ENCODE results near the gene TICAM2. TPM values are rescaled to one million over a fixed set of nuclear protein-coding genes. Genes with fewer than 3 reads are reported as not detected.

Gene TICAM2
- total RNA-seq, 3 donors from 2014 or later, result 0.98 to 1.6 (median 1.5) TPM

GRCh38 chr5:115565233-115565632, 37.0 kb downstream of the TICAM2 start:
- Histone ChIP-seq H3K4me3 (no peak overlapping the region), H3K4me1 (no peaks in the 10 kb centered on the region), H3K27me3 (no peaks in the 10 kb centered on the region), H3K9me3 (no peaks in the 10 kb centered on the region), H3K36me3 (no peaks in the 10 kb centered on the region), H3K27ac (no peak overlapping the region)
- TF ChIP-seq POLR2AphosphoS5 (IDR thresholded peaks at IDR 0.05), result no peak
- no peak for TF ChIP-seq POLR2A (IDR thresholded peaks at IDR 0.05)
- TF ChIP-seq CTCF (IDR thresholded peaks at IDR 0.05), result no peak
- DNase-seq (ENCODE audit: low spot score in 2 of 2), result no peak
- intact Hi-C loops (cut with DNase I; ENCODE audit: low total_unique reads), result no loop called here

DNA sequence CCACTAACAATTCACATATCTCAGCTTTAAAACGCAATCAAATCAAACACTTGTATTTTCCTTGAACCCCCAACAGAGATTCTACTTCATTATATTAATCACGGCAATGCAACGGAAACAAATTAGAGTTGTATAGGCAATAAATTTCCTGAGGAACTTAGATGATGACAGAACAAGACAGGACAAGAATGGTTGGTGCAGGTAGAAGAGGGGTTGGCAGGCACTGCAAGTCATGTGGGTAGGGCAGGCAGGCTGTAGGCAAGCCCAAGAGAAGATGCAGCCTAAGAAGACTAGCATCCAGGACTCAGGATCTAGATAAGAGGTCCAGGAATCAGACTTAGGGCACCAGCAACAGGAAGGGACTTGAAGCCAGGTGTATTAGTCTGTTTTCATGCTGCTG, 41.1 kb downstream of the TICAM2 start:
- Histone ChIP-seq H3K9me3 (no peaks in the 10 kb centered on the region), H3K4me3 (no peak overlapping the region), H3K4me1 (no peaks in the 10 kb centered on the region), H3K27ac (no peak overlapping the region), H3K36me3 (no peaks in the 10 kb centered on the region), H3K27me3 (no peaks in the 10 kb centered on the region)
- DNase-seq (ENCODE audit: low spot score in 2 of 2), result no peak
- TF ChIP-seq POLR2AphosphoS5 (IDR thresholded peaks at IDR 0.05) (no peak), POLR2A (IDR thresholded peaks at IDR 0.05) (no peak), CTCF (IDR thresholded peaks at IDR 0.05) (no peak)
- intact Hi-C loops (cut with DNase I; ENCODE audit: low total_unique reads), result no loop called here

- Histone ChIP-seq H3K36me3 (no peaks in the 10 kb centered on the region), H3K27me3 (no peaks in the 10 kb centered on the region), H3K9me3 (no peaks in the 10 kb centered on the region), H3K4me3 (no peak overlapping the region), H3K27ac (no peak overlapping the region), H3K4me1 (no peaks in the 10 kb centered on the region)
- TF ChIP-seq POLR2AphosphoS5 (IDR thresholded peaks at IDR 0.05), result no peak
- TF ChIP-seq CTCF (IDR thresholded peaks at IDR 0.05), result no peak
- no peak for TF ChIP-seq POLR2A (IDR thresholded peaks at IDR 0.05)
- DNase-seq (ENCODE audit: low spot score in 2 of 2), result no peak
- intact Hi-C loops (cut with DNase I; ENCODE audit: low total_unique reads), result loop anchor here (5.0 kb wide), 1 partner anchor 92 kb away; no protein-coding TSS in a partner anchor
These were observed 42.8 kb downstream of the TICAM2 start for GRCh38 chr5:115559524-115559923.

GRCh38 chr5:115558388-115558956, 43.8 kb downstream of the TICAM2 start:
- H3K27me3 ChIP-seq, result no peaks in the 10 kb centered on the region
- no peaks in the 10 kb centered on the region for H3K4me1 ChIP-seq
- H3K9me3 ChIP-seq, result no peaks in the 10 kb centered on the region
- H3K4me3 ChIP-seq, result no peak overlapping the region
- no peaks in the 10 kb centered on the region for H3K36me3 ChIP-seq
- TF ChIP-seq POLR2A (IDR thresholded peaks at IDR 0.05) (no peak), CTCF (IDR thresholded peaks at IDR 0.05) (no peak), POLR2AphosphoS5 (IDR thresholded peaks at IDR 0.05) (no peak)
- intact Hi-C loops (cut with DNase I; ENCODE audit: low total_unique reads), result loop anchor here (5.0 kb wide), 1 partner anchor 91 kb away; no protein-coding TSS in a partner anchor
- peak overlapping the region in 1 of 2 donors; percentile 41 for H3K27ac ChIP-seq
- no peak for DNase-seq (ENCODE audit: low spot score in 2 of 2)

GRCh38 chr5:115557667-115558387, 44.5 kb downstream of the TICAM2 start:
- intact Hi-C loops (cut with DNase I; ENCODE audit: low total_unique reads), result loop anchor here (5.0 kb wide), 1 partner anchor 91 kb away; no protein-coding TSS in a partner anchor
- Histone ChIP-seq H3K4me3 (no peak overlapping the region), H3K9me3 (no peaks in the 10 kb centered on the region), H3K27me3 (no peaks in the 10 kb centered on the region), H3K36me3 (no peaks in the 10 kb centered on the region), H3K27ac (peak overlapping the region in 1 of 2 donors; percentile 41), H3K4me1 (no peaks in the 10 kb centered on the region)
- no peak for DNase-seq (ENCODE audit: low spot score in 2 of 2)
- TF ChIP-seq CTCF (IDR thresholded peaks at IDR 0.05) (no peak), POLR2AphosphoS5 (IDR thresholded peaks at IDR 0.05) (no peak), POLR2A (IDR thresholded peaks at IDR 0.05) (no peak)

All from breast epithelium (tissue), 4 donors.